HG03457 (cell line): ENCODE data around the gene STK32C.
A peak's percentile ranks its signal among the peaks of the same experiment; 100 is the strongest.
"Not testable (repeated sequence)": the region's sequence is repeated elsewhere in the genome, so short reads cannot be mapped to it uniquely, and the experiment has no call there.

Experiments used
- ATAC-seq: cut with Tn5 transposase; IDR thresholded peaks from one replicate; pipeline ENCODE4 v1.9.1; 2021; ENCODE audit warnings: moderate number of reproducible peaks; ENCODE audit not compliant: unreplicated experiment

STK32C gene

DNA sequence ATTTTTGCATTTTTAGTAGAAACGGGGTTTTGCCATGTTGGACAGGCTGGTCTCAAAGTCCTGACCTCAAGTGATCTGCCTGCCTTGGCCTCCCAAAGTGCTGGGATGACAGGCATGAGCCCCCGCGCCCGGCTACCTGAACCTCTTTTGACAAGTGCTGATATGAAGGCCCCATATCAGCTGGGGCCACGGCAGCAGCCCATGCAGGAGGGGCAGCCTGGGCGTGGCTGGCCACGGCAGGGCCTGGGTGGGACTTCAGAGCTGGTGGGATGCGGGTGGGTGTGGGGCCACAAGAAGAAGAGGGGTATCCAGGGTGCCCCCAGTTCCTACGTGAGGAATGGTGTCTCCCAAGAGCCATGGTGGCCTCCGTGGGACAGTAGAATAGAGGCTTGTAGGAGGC, 31.1 kb upstream of the STK32C start:
- no peak for ATAC-seq

DNA sequence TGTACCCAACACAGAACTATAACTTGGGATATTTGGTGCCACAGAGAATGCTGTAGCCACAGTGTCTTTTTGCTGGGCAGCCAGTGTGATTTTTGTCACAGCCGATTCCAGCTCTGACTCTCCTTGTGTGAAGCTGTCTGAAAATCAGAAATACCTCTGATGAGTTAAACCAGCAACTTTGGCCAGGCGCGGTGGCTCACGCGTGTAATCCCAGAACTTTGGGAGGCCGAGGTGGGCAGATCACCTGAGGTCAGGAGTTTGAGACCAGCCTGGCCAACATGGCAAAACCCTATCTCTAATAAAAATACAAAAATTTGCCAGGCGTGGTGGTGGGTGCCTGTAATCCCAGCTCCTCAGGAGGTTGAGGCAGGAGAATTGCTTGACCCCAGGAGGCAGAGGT, 30.1 kb upstream of the STK32C start:
- not testable (repeated sequence) for ATAC-seq

DNA sequence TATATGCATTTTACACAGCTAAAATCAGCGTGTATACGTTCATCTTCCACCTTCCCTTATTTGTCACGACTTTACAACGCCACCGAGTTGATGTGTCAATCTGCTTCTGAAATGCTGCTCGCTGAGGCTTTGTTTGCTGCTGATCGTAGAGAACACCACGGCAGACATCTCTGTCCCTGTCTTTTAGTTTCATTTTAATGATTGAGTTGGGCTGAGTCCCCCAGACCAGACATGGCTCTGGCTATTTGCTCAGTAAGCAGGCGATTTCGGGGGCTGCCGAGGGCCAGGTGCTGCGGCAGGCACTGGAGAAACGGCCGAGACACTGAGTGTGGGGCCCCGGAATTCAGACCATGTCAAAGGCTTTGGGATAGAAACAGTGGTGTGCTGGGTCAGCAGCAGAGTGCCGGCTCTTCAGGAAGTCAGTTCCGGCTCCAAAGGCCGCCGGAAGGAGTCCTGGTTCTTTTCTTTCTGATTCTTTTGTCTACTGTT, 29.2 kb upstream of the STK32C start:
- ATAC-seq, result no peak

DNA sequence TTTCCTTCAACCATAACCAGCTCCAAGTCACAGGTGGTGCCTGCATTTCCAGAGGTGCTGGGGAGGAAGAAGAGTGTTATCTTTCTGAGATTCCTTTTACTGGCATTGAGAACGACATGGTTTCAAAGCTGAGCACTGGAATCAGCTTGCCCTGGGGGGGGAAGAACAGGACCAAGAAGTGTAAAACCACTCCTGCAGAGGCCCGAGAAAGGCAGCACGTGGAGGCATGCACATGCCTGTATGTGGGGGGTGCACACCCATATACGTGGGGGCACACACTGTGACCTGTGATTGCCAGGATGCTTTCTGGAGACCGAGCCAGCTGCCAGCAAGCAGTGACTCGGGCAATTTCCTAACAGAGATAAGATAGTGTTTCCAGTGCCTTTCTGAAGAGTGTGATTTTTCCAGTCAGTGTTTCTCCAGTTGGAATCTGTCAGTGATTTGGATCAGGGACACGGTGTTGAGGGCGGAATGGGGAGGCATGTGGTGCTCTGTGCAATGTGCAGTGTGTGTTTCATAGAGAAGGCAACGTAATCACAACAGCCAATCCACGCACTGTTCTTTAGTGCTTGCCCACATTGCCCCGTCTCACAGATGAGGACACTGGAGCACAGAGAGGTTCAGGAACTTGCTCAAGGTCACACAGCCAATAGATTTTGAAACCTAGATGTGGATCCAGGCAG, 28.5 kb upstream of the STK32C start:
- ATAC-seq, result no peak

DNA sequence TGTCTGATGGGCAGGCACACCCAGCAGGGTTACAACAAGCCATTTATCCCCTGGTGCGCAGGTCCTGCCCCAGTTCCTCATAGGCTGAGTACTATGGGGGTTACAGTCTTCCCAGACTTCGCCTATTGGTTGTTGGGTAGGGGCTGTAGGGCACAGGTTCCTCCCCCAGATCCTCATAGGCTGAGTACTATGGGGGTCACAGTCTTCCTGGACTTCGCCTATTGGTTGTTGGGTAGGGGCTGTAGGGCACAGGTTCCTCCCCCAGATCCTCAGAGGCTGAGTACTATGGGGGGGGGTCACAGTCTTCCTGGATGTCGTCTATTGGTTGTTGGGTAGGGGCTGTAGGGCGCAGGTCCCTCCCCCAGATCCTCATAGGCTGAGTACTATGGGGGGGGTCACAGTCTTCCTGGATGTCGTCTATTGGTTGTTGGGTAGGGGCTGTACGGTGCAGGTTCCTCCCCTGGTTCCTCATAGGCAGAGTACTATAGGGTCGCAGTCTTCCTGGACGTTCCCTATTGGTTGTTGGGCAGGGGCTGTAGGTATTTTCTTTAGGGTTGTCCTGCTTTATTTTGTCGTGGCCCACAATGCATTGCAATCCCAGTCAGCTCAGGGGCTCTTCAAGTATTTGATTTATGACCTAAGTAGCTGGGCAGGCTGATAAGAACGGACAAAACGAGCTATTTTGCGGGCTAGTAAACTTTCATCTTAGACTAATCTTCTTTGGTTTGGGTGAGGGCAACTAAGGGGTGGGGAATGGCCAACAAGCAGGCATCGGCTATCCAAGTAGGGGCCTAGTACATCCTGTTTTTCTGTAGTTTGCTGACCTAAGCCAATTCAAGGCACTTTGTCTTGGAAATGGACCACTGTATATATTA, 27.7 kb upstream of the STK32C start:
- no peak for ATAC-seq

DNA sequence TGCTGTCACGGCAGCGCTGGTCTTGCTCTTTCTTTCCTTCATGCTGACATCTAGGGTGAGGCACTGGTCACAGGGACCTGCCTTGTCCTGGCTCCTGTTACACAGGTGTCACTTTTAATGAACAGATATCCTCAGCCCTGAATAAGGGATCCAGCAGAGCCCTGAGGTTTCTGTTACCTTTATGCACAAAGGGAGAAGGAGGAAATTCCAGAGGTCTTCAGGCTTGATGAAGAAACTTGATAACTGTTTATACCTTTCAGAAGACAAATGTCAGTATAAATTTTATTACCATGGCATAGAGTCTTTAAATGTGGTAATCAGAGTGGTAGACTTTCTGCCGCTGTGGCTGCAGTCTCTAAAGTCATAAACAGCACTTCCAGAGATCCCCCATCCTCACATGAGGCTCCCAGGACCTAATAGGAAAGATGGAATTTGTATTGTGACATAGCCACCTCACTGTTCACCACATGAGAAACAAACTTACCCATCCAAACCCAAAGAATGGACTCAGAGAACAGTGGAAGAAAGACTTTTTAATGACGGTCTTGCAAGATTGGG, 27.0 kb upstream of the STK32C start:
- no peak for ATAC-seq

DNA sequence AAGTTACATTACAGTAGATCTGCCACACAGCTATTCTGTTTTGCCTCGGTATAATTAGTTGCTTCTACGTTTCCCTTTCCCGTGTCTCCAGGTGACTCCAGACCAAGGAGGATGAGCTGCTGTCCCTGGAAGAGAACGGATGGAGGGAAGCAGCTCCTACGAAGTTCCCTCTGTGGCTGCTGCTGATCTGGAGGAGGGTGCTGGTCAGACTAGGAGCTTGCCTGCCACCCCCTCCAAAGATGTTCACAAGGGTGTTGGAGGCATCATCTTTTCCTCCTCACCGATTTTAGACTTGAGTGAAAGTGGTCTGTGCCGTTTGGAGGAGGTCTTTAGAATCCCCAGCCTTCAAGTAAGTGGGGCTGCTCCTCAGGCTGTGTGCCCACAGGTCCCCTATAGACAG, 25.6 kb upstream of the STK32C start:
- ATAC-seq, result no peak

DNA sequence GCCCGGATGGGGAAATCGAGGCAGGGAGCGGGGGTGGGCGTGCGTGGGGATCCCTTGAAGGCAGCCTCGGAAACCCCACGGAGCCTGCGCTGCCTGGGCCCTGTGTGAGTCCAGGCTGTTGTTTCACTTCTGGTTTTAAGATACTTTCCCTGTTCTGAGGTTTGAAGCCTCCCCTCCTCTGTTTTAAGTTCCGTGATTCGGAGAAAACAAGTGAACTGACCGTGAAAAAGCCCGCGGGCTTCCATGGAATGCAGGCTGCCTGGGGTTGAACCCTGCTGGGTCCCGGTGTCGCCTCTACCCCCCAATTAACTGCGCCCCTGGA, 24.6 kb upstream of the STK32C start:
- peak; percentile 36 for ATAC-seq

DNA sequence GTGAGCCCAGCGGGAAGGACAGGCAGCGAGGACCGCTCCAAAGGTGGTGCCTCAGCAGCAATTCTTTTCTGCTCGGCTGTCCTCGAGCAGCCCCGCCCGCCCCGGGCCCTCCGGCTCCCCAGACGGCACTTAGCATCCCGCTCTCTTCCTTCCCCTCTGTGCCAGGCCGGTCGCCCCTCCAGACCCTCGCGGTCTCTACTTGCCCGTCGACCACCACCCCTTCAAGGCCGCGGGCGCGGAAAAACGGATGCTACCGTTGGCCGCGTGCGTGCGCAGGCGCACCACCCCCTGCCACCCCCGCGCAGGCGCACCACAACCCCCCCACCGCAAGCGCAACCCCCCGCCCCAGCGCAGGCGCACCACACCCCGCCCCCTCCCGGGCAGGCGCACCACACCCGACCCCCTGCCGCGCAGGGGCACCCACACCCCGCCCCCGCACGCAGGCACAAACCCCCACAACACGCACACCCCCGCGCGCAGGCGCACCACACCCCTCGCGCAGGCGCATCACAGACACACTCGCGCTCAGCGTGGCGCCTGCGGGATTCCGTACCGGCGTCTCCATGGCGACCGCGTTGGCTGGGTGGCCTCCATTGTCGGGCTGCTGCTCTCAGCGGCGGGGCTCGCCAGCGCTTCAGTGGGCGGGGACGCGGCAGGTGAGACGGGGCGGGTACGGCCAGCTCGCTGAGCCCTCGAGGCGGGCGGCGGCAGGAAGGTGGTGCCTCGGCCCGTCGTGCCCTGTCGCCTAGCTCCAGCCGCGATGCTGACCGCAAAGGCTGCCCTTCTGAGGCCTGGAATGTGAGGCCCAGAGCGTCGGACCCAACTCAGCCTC, 24.1 kb upstream of the STK32C start, which contains the start of gene LRRC27:
TSS of gene LRRC27 (plus strand) at position 593 of the 832 bp plus-strand sequence. CDS start 1,332 bp downstream, outside the sequence.
- ATAC-seq, result peak; percentile 65

DNA sequence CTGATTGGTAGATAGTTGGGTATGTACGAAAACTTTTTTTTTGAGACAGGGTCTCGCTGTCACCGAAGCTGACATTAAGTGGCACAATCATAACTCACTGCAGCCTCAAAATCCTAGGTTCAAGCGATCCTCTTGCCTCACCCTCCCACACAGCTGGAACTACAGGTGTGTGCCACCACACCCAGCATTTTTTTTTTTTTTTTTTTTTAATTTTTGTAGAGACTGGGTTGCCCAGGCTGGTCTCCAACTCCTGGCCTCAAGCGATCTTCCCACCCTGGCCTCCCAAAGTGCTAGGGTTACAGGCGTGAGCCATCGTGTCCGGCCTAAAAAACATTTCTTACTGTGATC, 22.7 kb upstream of the STK32C start:
- no peak for ATAC-seq

DNA sequence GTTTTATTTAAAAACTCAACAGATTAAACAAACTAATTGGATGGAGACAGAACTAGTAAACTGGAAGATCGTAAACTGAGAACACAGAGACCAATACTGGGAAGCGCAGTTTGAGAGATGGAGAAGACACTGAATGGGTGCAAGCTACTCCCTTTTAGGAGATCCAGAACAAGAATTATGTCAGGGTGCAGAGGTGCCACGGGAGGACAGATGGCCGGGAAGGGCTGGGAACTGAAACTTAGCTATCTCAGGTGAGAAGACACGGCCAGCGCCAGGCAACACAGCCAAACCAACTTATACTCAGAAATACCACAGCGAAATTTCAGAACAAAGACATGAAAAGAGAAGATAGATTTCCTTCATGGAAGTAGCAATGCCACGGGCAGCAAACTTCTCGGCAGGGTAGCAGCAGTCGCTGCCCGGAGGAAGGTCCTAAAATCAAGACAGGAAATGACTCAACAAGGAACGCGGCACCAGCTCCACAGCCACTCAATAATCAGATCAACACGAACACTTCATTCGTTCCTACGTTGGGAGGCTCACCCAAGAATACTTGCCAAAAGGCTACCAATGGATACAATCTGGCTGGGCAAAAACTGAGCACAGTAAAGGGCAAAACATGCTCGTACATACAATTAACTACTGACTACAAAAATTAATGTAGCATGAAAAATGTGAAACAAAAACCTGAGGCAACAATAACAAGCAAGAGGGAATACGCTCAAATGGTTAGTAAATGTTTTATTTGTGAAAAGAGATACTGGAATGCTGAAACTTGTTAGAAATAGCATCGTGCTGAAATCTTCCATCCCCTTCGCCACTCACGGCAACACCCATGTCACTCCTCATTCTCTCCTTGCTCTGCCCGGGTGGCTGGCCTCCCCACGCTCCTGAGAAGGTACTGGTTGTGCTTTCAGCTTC, 22.1 kb upstream of the STK32C start:
- ATAC-seq, result no peak

DNA sequence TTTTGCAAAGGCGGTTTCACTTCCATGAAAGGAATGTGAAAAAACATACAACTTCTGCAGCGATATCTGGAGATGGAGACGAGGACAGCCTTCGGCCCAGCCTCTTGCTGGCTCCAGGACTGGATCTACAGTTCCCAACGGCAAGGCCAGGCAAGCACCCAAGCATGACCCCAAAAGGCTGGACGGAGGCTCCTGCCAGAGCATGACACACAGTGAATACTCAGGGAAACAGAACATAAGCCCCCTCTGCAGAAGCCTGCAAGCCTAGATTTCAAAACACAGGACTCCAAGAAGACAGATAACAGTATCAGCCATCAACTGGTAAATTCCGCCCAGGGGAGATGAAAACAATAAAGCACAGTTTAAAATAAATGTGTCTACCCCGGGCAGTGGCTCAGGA, 21.0 kb upstream of the STK32C start:
- ATAC-seq, result no peak

DNA sequence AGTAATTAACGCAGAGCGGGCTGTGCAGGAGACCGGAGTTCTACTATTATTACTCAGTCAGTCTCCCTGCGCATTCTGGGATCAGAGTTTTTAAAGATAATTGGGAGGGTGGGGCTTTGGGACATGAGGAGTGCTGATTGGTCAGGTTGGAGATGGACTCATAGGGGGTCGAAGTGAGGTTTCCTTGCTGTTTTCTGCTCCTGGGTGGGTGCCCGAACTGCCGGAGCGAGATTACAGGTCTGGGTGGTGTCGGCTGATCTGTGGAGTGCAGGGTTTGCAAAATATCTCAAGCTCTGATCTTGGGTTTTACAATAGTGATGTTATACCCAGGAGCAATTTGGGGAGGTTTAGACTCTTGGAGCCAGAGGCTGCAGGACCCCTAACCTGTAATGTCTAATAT, 20.4 kb upstream of the STK32C start:
- ATAC-seq, result no peak

DNA sequence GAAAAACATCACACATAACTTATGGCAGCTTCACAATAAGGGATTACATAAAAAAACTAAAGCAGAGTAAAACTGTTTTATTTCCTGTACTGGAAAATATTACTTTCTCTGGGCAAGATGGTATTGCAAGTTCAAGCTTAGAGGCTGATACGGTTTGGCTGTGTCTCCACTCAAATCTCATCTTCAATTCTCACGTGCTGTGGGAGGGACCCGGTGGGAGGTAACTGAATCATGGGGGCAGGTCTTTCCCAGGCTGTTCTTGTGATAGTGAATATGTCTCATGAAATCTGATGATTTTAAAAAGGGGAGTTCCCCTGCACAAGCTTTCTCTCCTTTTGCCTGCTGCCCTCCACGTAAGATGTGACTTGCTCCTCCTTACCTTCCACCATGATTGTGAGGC, 19.2 kb upstream of the STK32C start:
- ATAC-seq, result no peak

DNA sequence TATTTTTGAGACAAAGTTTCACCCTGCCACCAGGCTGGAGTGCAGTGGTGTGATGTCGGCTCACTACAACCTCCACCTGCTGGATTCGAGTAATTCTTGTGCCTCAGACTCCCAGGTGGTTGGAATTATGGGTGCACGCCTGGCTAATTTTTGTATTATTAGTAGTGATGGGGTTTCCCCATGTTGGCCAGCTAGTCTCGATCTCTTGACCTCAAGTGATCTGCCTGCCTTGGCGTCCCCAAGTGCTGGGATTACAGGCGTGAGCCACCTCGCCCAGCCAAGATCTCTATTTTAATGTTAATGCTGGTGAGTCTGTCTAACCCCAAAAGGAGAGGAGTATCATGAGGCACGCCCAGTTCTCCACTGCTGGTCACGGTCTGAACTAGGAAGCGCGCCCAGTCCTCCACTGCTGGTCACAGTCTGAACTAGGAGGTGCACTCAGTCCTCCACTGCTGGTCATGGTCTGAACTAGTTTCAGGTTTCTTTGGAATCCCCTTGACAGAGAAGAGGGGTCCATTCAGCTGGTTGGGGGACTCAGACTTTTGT, 18.7 kb upstream of the STK32C start:
- ATAC-seq, result peak; percentile 31

DNA sequence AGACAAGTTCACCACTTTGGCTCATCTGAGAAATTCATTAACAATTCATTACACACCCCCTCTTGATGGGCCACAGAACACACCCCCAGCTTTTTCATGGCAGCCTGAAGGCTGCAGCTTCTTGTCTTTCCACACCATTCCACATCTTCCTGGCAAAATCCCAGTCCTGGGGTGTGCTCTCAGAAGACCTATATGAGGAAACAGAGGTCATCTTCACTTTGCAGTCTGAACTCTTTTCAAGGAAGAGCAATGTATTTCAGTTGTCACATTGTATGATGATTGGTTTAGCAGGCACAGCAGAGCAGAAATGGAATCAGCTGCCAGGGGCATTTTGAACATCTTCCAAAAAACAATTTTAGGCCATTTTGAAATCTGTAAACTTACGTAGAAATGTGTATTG, 16.4 kb upstream of the STK32C start:
- ATAC-seq, result no peak

DNA sequence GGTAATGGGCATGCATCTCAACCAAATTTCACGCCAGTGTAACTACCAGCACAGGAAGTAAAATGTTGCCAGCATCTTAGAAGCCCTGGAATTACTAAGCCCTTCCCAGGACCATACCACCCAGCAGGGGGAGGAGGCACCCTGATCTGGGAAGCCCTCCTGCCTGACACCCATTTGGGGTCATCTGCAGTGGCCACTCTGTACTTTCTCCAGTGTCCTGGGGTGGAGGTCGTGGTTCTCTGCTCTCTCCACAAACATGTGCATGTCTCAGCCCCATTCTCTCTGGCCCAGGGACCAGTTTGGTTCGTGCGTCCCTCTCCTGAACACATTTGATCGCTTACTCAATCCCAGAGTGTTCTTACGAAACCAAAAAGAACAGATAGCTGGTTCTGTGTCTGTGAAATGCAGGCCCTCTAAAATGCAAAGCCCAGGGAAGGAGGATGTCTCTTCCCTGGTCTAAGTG, 14.9 kb upstream of the STK32C start:
- no peak for ATAC-seq

DNA sequence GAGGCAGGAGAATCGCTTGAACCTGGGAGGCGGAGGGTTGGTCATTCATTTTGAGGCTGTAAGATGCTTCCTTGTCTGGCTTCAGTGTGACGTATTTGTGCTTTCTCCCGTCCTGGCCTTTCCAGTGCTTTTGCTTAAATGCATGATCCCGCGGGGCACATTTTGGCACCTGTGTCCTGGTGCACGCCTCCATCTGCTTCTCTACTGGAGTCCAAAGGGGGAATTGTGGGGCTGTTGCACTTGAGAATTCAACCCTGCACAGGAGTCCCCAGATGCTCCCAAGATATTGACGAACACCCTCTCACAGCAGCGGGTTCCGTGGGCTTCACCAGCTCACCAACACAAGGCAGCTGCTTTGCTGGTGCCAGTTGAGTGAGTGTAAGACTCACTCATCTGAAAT, 14.0 kb upstream of the STK32C start:
- ATAC-seq, result no peak

DNA sequence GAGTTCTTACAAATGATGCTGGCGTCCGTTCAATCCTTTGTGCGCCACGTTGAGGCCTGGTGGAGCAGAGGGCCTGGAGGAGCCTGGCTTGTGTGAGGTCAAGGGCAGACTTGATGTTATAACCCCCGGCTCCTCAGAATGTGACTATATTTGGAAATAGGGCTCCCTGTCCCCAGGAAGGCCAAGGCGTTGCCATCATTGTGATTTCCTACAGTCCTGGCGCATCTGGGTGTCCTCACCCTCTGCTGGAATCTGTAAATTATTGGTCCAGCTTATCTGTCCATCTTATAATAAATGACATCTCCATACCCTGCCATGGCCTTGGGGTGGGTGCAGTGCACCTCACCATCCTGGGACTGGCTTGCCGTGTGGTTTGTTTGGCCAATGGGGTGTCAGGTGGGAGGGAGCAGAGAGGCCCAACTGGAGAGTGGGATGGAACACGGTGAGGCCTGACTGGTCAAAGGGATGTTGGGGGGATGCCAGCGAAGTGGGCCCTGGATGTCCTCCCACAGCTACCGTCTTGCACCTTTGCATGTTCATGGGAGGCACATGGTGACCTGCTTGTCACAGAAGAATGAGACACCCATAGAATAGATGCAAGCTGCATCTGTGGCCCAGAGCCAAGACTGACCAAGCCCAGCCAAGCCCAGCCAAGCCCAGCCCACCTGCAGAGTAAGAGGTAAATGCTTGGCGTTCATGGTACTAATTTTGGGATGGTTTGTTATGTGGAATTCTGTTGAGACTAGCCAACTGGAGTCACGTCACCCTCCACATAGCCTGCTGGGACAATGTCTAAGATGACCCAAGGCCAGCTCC, 13.1 kb upstream of the STK32C start:
- no peak for ATAC-seq
